Measurements from ENCODE around the gene ENPP1.

Gene ENPP1

DNA sequence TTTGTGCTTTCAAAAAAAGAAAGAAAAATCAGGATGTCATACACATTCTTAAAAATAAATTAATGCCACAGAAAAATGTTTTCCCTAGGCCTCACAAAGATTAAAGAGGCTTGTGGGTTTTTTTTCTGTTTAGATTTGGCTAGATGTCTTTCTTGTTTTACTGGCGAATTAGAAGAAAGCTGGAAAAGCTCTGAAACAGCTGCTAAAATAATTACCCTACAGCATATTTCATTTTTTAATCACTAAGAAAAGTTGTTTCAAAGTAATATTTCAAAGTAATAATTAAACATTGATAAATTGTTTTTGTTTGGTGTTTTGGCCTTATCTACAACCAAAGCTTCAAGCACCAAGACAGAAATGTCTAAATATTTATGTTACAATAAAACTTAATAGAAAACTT, 3.7 kb upstream of the ENPP1 start:
- Histone ChIP-seq H3K79me2 (ENCODE audit: insufficient read depth, low read length) (no peaks in the 10 kb centered on the region), H3K4me3 (ENCODE audit: low read depth, low read length, poor library complexity, severe bottlenecking) (no peak overlapping the region), H3K27me3 (ENCODE audit: insufficient read depth, low read length) (no peaks in the 10 kb centered on the region), H3K4me2 (ENCODE audit: low read length) (no peak overlapping the region), H3K9me3 (ENCODE audit: low read length) (no peaks in the 10 kb centered on the region), H3K9me2 (ENCODE audit: low read depth, low read length) (no peaks in the 10 kb centered on the region), H2AFZ (ENCODE audit: low read length) (no peak overlapping the region), H3K27ac (ENCODE audit: low read depth, low read length, poor library complexity, severe bottlenecking) (no peak overlapping the region), H3K9ac (ENCODE audit: low read length) (no peak overlapping the region), H3K4me1 (ENCODE audit: insufficient read depth, low read length, severe bottlenecking) (peaks cover 11% of the 10 kb centered on the region), H4K20me1 (ENCODE audit: insufficient read depth, low read length) (no peaks in the 10 kb centered on the region), H3F3A (ENCODE audit: insufficient read depth, low read length) (no peaks in the 10 kb centered on the region), H3K36me3 (ENCODE audit: insufficient read depth, low read length) (no peaks in the 10 kb centered on the region)
- TF ChIP-seq, protein P1, sequence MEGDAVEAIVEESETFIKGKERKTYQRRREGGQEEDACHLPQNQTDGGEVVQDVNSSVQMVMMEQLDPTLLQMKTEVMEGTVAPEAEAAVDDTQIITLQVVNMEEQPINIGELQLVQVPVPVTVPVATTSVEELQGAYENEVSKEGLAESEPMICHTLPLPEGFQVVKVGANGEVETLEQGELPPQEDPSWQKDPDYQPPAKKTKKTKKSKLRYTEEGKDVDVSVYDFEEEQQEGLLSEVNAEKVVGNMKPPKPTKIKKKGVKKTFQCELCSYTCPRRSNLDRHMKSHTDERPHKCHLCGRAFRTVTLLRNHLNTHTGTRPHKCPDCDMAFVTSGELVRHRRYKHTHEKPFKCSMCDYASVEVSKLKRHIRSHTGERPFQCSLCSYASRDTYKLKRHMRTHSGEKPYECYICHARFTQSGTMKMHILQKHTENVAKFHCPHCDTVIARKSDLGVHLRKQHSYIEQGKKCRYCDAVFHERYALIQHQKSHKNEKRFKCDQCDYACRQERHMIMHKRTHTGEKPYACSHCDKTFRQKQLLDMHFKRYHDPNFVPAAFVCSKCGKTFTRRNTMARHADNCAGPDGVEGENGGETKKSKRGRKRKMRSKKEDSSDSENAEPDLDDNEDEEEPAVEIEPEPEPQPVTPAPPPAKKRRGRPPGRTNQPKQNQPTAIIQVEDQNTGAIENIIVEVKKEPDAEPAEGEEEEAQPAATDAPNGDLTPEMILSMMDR (IDR thresholded peaks at IDR 0.05; ENCODE audit: low read length), result no peak

DNA sequence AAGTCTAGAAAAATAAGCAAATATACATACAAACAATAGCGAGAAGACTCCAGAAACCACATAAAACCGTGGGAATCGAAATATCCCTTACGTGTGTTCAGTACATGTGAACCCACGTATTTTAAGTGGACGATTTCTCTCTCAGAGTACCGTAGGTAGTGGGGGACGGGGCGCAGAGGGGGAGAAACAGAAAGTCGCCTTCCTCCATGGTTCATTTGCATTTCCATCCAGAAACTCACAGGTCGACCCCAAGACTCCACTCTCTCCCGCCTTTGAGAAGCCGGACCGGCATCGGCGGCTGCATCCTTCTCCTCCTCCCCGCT, 538 bp upstream of the ENPP1 start:
- no peaks in the 10 kb centered on the region for H3F3A ChIP-seq (ENCODE audit: insufficient read depth, low read length)
- no peaks in the 10 kb centered on the region for H3K9me3 ChIP-seq (ENCODE audit: low read length)
- no peak overlapping the region for H3K27ac ChIP-seq (ENCODE audit: low read depth, low read length, poor library complexity, severe bottlenecking)
- peak overlapping the region; percentile 10; the same call in 1 of the 2 replicates for H3K9ac ChIP-seq (ENCODE audit: low read length)
- H3K4me2 ChIP-seq (ENCODE audit: low read length), result peak overlapping the region; percentile 92
- H3K79me2 ChIP-seq (ENCODE audit: insufficient read depth, low read length), result no peaks in the 10 kb centered on the region
- no peaks in the 10 kb centered on the region for H4K20me1 ChIP-seq (ENCODE audit: insufficient read depth, low read length)
- no peaks in the 10 kb centered on the region for H3K27me3 ChIP-seq (ENCODE audit: insufficient read depth, low read length)
- H2AFZ ChIP-seq (ENCODE audit: low read length), result no peak overlapping the region
- H3K4me1 ChIP-seq (ENCODE audit: insufficient read depth, low read length, severe bottlenecking), result peaks cover 11% of the 10 kb centered on the region
- peak overlapping the region; percentile 64 for H3K4me3 ChIP-seq (ENCODE audit: low read depth, low read length, poor library complexity, severe bottlenecking)
- H3K9me2 ChIP-seq (ENCODE audit: low read depth, low read length), result no peaks in the 10 kb centered on the region
- H3K36me3 ChIP-seq (ENCODE audit: insufficient read depth, low read length), result no peaks in the 10 kb centered on the region
- TF ChIP-seq EZH2 (IDR thresholded peaks at IDR 0.05; ENCODE audit: borderline replicate concordance, low read length), result no peak
- TF ChIP-seq, protein P1 (IDR thresholded peaks at IDR 0.05; ENCODE audit: low read length), result no peak

DNA sequence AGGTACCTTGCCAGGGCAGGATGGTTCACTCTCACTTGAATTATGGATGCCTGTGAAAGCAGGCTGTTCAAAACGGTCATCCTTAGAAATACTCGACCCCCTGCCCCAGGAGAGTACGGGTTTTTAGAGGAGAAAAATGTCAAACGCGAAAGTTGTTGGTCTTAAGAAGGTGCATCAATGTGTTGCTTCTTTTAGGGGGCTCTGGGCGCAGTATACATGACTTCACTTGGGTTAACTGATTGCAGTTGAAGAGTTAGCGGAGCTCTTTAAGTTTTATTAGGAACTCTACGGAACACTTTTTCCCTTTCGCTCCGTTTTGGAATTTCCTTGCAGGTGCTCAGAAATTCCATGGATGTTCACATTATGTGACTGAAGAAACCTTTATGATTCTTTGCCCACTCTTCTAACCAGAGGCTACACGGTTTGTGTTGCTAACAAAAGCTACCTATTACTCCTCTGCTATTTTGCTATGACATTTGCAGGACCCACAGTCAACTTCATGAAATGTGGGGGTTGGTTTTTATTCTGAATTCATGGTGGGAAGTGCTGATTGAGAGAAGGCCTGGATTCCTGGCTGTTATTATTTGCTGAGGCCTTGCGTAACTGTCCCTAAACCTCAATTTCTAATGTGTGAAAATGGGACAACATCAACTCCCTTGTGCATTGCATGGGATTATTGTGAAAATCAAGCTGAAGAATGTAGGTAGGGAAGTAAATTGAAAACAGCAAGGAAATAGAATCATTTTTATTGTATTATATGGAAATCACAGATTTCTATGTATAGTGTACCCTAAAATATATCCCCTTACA, 845 bp downstream of the ENPP1 start:
- Histone ChIP-seq H3F3A (ENCODE audit: insufficient read depth, low read length) (no peaks in the 10 kb centered on the region), H3K9me3 (ENCODE audit: low read length) (no peaks in the 10 kb centered on the region), H4K20me1 (ENCODE audit: insufficient read depth, low read length) (no peaks in the 10 kb centered on the region), H3K4me3 (ENCODE audit: low read depth, low read length, poor library complexity, severe bottlenecking) (peak overlapping the region; percentile 56), H3K9ac (ENCODE audit: low read length) (no peak overlapping the region), H2AFZ (ENCODE audit: low read length) (no peak overlapping the region), H3K79me2 (ENCODE audit: insufficient read depth, low read length) (no peaks in the 10 kb centered on the region), H3K4me1 (ENCODE audit: insufficient read depth, low read length, severe bottlenecking) (peaks cover 11% of the 10 kb centered on the region), H3K9me2 (ENCODE audit: low read depth, low read length) (no peaks in the 10 kb centered on the region), H3K36me3 (ENCODE audit: insufficient read depth, low read length) (no peaks in the 10 kb centered on the region), H3K27ac (ENCODE audit: low read depth, low read length, poor library complexity, severe bottlenecking) (no peak overlapping the region), H3K4me2 (ENCODE audit: low read length) (peak overlapping the region; percentile 62), H3K27me3 (ENCODE audit: insufficient read depth, low read length) (no peaks in the 10 kb centered on the region)
- TF ChIP-seq, protein P1 (IDR thresholded peaks at IDR 0.05; ENCODE audit: low read length), result no peak
- TF ChIP-seq EZH2 (IDR thresholded peaks at IDR 0.05; ENCODE audit: borderline replicate concordance, low read length), result no peak

Data from OCI-LY1 (cell line).